HepG2 (cell line): Measurements from ENCODE around the gene ZFHX3. TPM values are rescaled to one million over a fixed set of nuclear protein-coding genes. Genes with fewer than 3 reads are reported as not detected.

ENCODE experiments used
- ATAC-seq: fragments of 200-7000 bp; cut with Tn5 transposase; 3 replicates; pipeline ENCODE4 v1.9.1; 2020; ENCODE audit warnings: mild to moderate bottlenecking, moderate library complexity
- BruUV-seq: library from RNA; stranded (reverse); fragments of 400-500 nt; replicated peaks from 2 replicates; lab custom pipeline; 2021; lab: Mats Ljungman, UMichigan
- CTCF ChIA-PET: fragments of 300-600 bp; formaldehyde crosslinking; extraction: SDS; loops from one replicate; lab custom pipeline; 2021; ENCODE audit warnings: low total read pairs, inconsistent platforms, low intra/inter-chr PET ratio; lab: Yijun Ruan, JAX
- POLR2A ChIA-PET: fragments of 350-600 bp; sonication (Branson Sonifier 250); formaldehyde crosslinking; loops from one replicate; lab custom pipeline; 2020; ENCODE audit warnings: antibody characterized with exemption, inconsistent platforms; lab: Yijun Ruan, JAX
- DNase-seq: peaks from one replicate; pipeline ENCODE4 v3.0.0-alpha.2; 2015; ENCODE audit warnings: low spot score
- FAIRE-seq: peaks from 3 replicates; lab custom pipeline; 2011; peaks lifted over from hg19 to GRCh38; lab: Jason Lieb, UNC
- H2AFZ ChIP-seq: one replicate; pipeline ENCODE4 v1.6.1; 2011; ENCODE audit warnings: low read length, inconsistent platforms
- H3K27ac ChIP-seq: fragments of 300-600 bp; 3 replicates; pipeline ENCODE4 v1.8.0; 2011; ENCODE audit warnings: mixed run types, mild to moderate bottlenecking, mixed read lengths, low read length, inconsistent platforms; ENCODE audit not compliant: insufficient read depth; ENCODE audit errors: extremely low read length
- H3K27me3 ChIP-seq, 2 experiments: fragments of 200-600 bp in 1 of 2; 2 replicates in 1 of 2; 3 replicates in 1 of 2; pipeline versions ENCODE4 v1.6.0 to v1.8.0; 2011; ENCODE audit warnings: low read length in 2 of 2, mild to moderate bottlenecking in 2 of 2, moderate library complexity in 2 of 2, inconsistent platforms in 1 of 2; ENCODE audit not compliant: insufficient read depth in 2 of 2, control insufficient read depth in 1 of 2
- H3K36me3 ChIP-seq, 2 experiments: fragments of 200-600 bp in 1 of 2; replicated peaks in 1 of 2; 2 replicates in 1 of 2; 3 replicates in 1 of 2; pipeline versions ENCODE4 v1.5.1 to v1.8.0; 2011; ENCODE audit warnings: low read length in 2 of 2, inconsistent platforms in 1 of 2; ENCODE audit not compliant: insufficient read depth in 2 of 2, control insufficient read depth in 1 of 2
- H3K4me1 ChIP-seq: 2 replicates; pipeline ENCODE4 v1.5.1; 2012; ENCODE audit warnings: low read length, inconsistent platforms; ENCODE audit not compliant: insufficient read depth
- H3K4me2 ChIP-seq: 2 replicates; pipeline ENCODE4 v1.6.0; 2011; ENCODE audit warnings: low read depth, low read length, inconsistent platforms
- H3K4me3 ChIP-seq, 3 experiments: fragments of 200-600 bp in 1 of 3; sonication (generic), shearing (Covaris generic) in 1 of 3; replicated peaks in 1 of 3; 2 replicates each; pipeline ENCODE4 v1.5.1; 2011 to 2016; ENCODE audit warnings: low read length in 3 of 3, inconsistent platforms in 2 of 3, low read depth in 2 of 3, mild to moderate bottlenecking in 2 of 3, control low read depth in 1 of 3, mixed read lengths in 1 of 3; ENCODE audit not compliant: insufficient read depth in 1 of 3
- H3K79me2 ChIP-seq: one replicate; pipeline ENCODE4 v1.6.1; 2011; ENCODE audit warnings: low read length, inconsistent platforms; ENCODE audit not compliant: insufficient read depth
- H3K9ac ChIP-seq: 2 replicates; pipeline ENCODE4 v1.6.0; 2011; ENCODE audit warnings: mild to moderate bottlenecking, low read depth, low read length, inconsistent platforms; ENCODE audit not compliant: insufficient read depth
- H3K9me3 ChIP-seq: 2 replicates; pipeline ENCODE4 v1.5.1; 2012; ENCODE audit warnings: mild to moderate bottlenecking, low read length
- H4K20me1 ChIP-seq: 2 replicates; pipeline ENCODE4 v1.6.0; 2011; ENCODE audit warnings: inconsistent platforms, mild to moderate bottlenecking, low read length, moderate library complexity; ENCODE audit not compliant: insufficient read depth
- EEA1 ChIP-seq: sonication (generic); formaldehyde crosslinking; IDR thresholded peaks from 2 replicates; pipeline ENCODE4 v1.5.1; 2020; ENCODE audit warnings: mild to moderate bottlenecking, missing genetic modification reagents, borderline replicate concordance
- HDAC6 ChIP-seq: fragments of 200-600 bp; sonication (generic); IDR thresholded peaks from 2 replicates; pipeline ENCODE4 v1.7.0; 2017; ENCODE audit warnings: mild to moderate bottlenecking, antibody characterized with exemption, low read length, low read depth
- ISX ChIP-seq: sonication (generic); formaldehyde crosslinking; conservative IDR thresholded peaks from 2 replicates; pipeline ENCODE4 v1.5.0; 2020; ENCODE audit warnings: missing genetic modification reagents
- MEIS2 ChIP-seq: sonication (generic); formaldehyde crosslinking; IDR thresholded peaks from 2 replicates; pipeline ENCODE4 v1.9.0; 2021; ENCODE audit warnings: mild to moderate bottlenecking, missing genetic modification reagents
- NCOA2 ChIP-seq: sonication (generic); formaldehyde crosslinking; IDR thresholded peaks from 2 replicates; pipeline ENCODE4 v1.8.0; 2022; ENCODE audit warnings: inconsistent platforms
- NR3C1 ChIP-seq: sonication (generic); formaldehyde crosslinking; IDR thresholded peaks from 2 replicates; pipeline ENCODE4 v1.4.0; 2020; ENCODE audit warnings: missing genetic modification reagents
- REPIN1 ChIP-seq: sonication (generic); formaldehyde crosslinking; IDR thresholded peaks from 2 replicates; pipeline ENCODE4 v1.8.0; 2022; ENCODE audit warnings: missing genetic modification reagents, low read depth, mild to moderate bottlenecking, borderline replicate concordance
- RFXAP ChIP-seq: sonication (generic); formaldehyde crosslinking; IDR thresholded peaks from 2 replicates; pipeline ENCODE4 v1.4.0; 2020; ENCODE audit warnings: missing genetic modification reagents, borderline replicate concordance
- SETDB1 ChIP-seq: sonication (generic); formaldehyde crosslinking; IDR thresholded peaks from 2 replicates; pipeline ENCODE4 v1.5.1; 2020; ENCODE audit warnings: missing genetic modification reagents, mild to moderate bottlenecking, borderline replicate concordance
- SOX13 ChIP-seq, 3 experiments: fragments of 450-650 bp in 1 of 3; sonication (generic) in 1 of 3; formaldehyde crosslinking in 1 of 3; IDR thresholded peaks in 2 of 3; conservative IDR thresholded peaks in 1 of 3; 2 replicates each; pipeline versions ENCODE4 v1.5.0 to v1.6.1; 2016 to 2020; ENCODE audit warnings: antibody characterized with exemption in 1 of 3, mild to moderate bottlenecking in 1 of 3, missing compliant biosample characterization in 1 of 3, missing genetic modification reagents in 1 of 3, moderate library complexity in 1 of 3
- TP53 ChIP-seq: sonication (generic); formaldehyde crosslinking; conservative IDR thresholded peaks from 2 replicates; pipeline ENCODE4 v1.4.0; 2020; ENCODE audit warnings: missing genetic modification reagents
- ZBTB42 ChIP-seq: sonication (generic); formaldehyde crosslinking; IDR thresholded peaks from 2 replicates; pipeline ENCODE4 v1.5.0; 2020; ENCODE audit warnings: mild to moderate bottlenecking, missing genetic modification reagents
- ZNF549 ChIP-seq: sonication (generic); formaldehyde crosslinking; IDR thresholded peaks from 2 replicates; pipeline ENCODE4 v1.5.0; 2020; ENCODE audit warnings: missing genetic modification reagents
- ZNF607 ChIP-seq: sonication (generic); formaldehyde crosslinking; IDR thresholded peaks from 2 replicates; pipeline ENCODE4 v1.5.1; 2020; ENCODE audit warnings: missing genetic modification reagents, mild to moderate bottlenecking, borderline replicate concordance
- WGBS: methylation state at CpG from one replicate; pipeline ENCODE4 v1.1.6; 2017; ENCODE audit warnings: low lambda C conversion rate; 5-methylcytosine and 5-hydroxymethylcytosine counted together
- in situ Hi-C: cut with HindIII; loops from 2 replicates; pipeline ENCODE4 v1.10.0; 2017; ENCODE audit warnings: low pct_unique_long_range_greater_than_20kb; ENCODE audit not compliant: extremely low pct_ligation_motif_present
- intact Hi-C: fragments of 100-400 bp; cut with micrococcal nuclease; formaldehyde crosslinking; loops from one replicate; pipeline ENCODE4 v1.10.0; 2022; ENCODE audit not compliant: unreplicated experiment
- polyA plus RNA-seq, 8 experiments: library from polyadenylated mRNA; depleted of rRNA in 3 of 8; stranded (reverse) in 7 of 8; unstranded in 1 of 8; fragments of >200 nt; fragmentation: Illumina TruSeq in 4 of 8; extraction: Trizol in 4 of 8; gene quantifications; 2 replicates each; pipeline versions ENCODE4 v1.2.1 to v1.2.3, GENCODE V29; 2011 to 2016; ENCODE audit warnings: low read depth in 4 of 8, missing spikeins in 1 of 8, mixed read lengths in 1 of 8; ENCODE audit not compliant: insufficient read depth in 1 of 8
- total RNA-seq, 5 experiments: library from RNA; depleted of rRNA; stranded (reverse); fragments of >200 nt; fragmentation: Illumina TruSeq; extraction: Trizol; gene quantifications; 2 replicates each; pipeline ENCODE4 v1.2.3, GENCODE V29; 2016; ENCODE audit warnings: low read depth in 1 of 5
- TF ChIP-seq, protein P1 (sequence below): sonication (generic); formaldehyde crosslinking; IDR thresholded peaks from 2 replicates; pipeline ENCODE4 v1.8.0; 2022; ENCODE audit warnings: low read depth, missing genetic modification reagents
- TF ChIP-seq, protein P2 (sequence below): sonication (generic); formaldehyde crosslinking; IDR thresholded peaks from 2 replicates; pipeline ENCODE4 v1.5.0; 2020; ENCODE audit warnings: mild to moderate bottlenecking, missing genetic modification reagents
- TF ChIP-seq, protein P3 (sequence below): sonication (generic); formaldehyde crosslinking; IDR thresholded peaks from 2 replicates; pipeline ENCODE4 v1.8.0; 2022; ENCODE audit warnings: mild to moderate bottlenecking, missing genetic modification reagents, moderate library complexity
- TF ChIP-seq, protein P4 (sequence below): sonication (generic); formaldehyde crosslinking; IDR thresholded peaks from 2 replicates; pipeline ENCODE4 v1.8.1; 2023; ENCODE audit warnings: mild to moderate bottlenecking, missing genetic modification reagents
- TF ChIP-seq, protein P5 (sequence below): IDR thresholded peaks from 2 replicates; pipeline ENCODE4 v1.6.1; 2012; ENCODE audit warnings: inconsistent platforms

ZFHX3 gene
- total and polyA plus RNA-seq, 2 of the 13 experiments (the other 11 are each of a cell fraction or from before 2014, with no cell fraction given), result 5.0 to 6.0 TPM

DNA sequence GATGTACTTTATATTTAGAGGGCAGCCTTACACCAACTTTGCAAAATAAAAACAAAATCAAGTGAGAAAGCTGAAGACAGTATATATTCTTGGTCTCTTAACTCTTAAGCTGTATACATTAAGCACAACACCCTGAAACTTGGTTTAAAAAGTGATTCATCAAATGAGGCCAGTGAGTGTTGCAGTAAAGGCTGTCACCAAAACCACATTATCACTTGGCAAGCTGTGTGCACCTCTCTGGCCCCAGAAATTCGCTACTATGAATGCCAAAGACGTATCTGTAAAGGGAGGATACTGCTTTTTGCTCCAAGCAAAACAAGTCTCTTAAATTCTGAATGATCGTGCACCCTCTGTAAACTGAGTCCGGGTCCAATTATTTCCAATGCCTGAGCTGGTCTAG lies 163.9 kb downstream of the ZFHX3 start:
- intact Hi-C loops (no loop called here), in situ Hi-C loops (no loop called here)
- peaks cover 53% of the 10 kb centered on the region for H3K4me1 ChIP-seq
- FAIRE-seq, result no peak
- H2AFZ ChIP-seq, result no peak overlapping the region
- H4K20me1 ChIP-seq, result no peaks in the 10 kb centered on the region
- WGBS, result 96% methylated on average over 4 of the region's 4 CpGs
- peaks cover 34 to 64% of the 10 kb centered on the region in 2 experiments for H3K36me3 ChIP-seq
- peaks cover 12% of the 10 kb centered on the region for H3K79me2 ChIP-seq
- CTCF ChIA-PET, result no interaction called here
- H3K4me2 ChIP-seq, result no peak overlapping the region
- H3K4me3 ChIP-seq, result no peak overlapping the region
- POLR2A ChIA-PET, result interaction anchor here (0.6 kb wide), 1 partner anchor 37 kb away, joined by 3 read pairs; no protein-coding TSS in a partner anchor
- BruUV-seq, result no TSS peak
- no peak for DNase-seq
- no peak for TF ChIP-seq TP53 (CRISPR knock-in tag)
- TF ChIP-seq, protein P1, sequence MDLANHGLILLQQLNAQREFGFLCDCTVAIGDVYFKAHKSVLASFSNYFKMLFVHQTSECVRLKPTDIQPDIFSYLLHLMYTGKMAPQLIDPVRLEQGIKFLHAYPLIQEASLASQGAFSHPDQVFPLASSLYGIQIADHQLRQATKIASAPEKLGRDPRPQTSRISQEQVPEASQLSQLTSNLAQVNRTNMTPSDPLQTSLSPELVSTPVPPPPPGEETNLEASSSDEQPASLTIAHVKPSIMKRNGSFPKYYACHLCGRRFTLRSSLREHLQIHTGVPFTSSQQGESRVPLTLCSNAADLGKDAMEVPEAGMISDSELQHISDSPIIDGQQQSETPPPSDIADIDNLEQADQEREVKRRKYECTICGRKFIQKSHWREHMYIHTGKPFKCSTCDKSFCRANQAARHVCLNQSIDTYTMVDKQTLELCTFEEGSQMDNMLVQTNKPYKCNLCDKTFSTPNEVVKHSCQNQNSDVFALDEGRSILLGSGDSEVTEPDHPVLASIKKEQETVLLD (CRISPR knock-in tag), result no peak
- TF ChIP-seq ZNF607 (CRISPR knock-in tag), result no peak
- TF ChIP-seq REPIN1, result no peak
- TF ChIP-seq, protein P2, sequence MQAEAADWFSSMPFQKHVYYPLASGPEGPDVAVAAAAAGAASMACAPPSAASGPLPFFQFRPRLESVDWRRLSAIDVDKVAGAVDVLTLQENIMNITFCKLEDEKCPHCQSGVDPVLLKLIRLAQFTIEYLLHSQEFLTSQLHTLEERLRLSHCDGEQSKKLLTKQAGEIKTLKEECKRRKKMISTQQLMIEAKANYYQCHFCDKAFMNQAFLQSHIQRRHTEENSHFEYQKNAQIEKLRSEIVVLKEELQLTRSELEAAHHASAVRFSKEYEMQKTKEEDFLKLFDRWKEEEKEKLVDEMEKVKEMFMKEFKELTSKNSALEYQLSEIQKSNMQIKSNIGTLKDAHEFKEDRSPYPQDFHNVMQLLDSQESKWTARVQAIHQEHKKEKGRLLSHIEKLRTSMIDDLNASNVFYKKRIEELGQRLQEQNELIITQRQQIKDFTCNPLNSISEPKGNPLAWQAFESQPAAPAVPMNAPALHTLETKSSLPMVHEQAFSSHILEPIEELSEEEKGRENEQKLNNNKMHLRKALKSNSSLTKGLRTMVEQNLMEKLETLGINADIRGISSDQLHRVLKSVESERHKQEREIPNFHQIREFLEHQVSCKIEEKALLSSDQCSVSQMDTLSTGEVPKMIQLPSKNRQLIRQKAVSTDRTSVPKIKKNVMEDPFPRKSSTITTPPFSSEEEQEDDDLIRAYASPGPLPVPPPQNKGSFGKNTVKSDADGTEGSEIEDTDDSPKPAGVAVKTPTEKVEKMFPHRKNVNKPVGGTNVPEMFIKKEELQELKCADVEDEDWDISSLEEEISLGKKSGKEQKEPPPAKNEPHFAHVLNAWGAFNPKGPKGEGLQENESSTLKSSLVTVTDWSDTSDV (CRISPR knock-in tag), result no peak
- TF ChIP-seq, protein P3, sequence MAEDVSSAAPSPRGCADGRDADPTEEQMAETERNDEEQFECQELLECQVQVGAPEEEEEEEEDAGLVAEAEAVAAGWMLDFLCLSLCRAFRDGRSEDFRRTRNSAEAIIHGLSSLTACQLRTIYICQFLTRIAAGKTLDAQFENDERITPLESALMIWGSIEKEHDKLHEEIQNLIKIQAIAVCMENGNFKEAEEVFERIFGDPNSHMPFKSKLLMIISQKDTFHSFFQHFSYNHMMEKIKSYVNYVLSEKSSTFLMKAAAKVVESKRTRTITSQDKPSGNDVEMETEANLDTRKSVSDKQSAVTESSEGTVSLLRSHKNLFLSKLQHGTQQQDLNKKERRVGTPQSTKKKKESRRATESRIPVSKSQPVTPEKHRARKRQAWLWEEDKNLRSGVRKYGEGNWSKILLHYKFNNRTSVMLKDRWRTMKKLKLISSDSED (CRISPR knock-in tag), result no peak
- TF ChIP-seq, protein P4, sequence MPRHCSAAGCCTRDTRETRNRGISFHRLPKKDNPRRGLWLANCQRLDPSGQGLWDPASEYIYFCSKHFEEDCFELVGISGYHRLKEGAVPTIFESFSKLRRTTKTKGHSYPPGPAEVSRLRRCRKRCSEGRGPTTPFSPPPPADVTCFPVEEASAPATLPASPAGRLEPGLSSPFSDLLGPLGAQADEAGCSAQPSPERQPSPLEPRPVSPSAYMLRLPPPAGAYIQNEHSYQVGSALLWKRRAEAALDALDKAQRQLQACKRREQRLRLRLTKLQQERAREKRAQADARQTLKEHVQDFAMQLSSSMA (CRISPR knock-in tag), result no peak
- TF ChIP-seq, protein P5, sequence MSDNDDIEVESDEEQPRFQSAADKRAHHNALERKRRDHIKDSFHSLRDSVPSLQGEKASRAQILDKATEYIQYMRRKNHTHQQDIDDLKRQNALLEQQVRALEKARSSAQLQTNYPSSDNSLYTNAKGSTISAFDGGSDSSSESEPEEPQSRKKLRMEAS, result no peak
- TF ChIP-seq MEIS2 (CRISPR knock-in tag), result no peak
- TF ChIP-seq RFXAP, result no peak
- no peak for TF ChIP-seq HDAC6
- no peak for TF ChIP-seq ISX (CRISPR knock-in tag)
- no peak for TF ChIP-seq NCOA2 (CRISPR knock-in tag)
- no peak for TF ChIP-seq SOX13 (IDR thresholded peaks at IDR 0.05)
- no peak for TF ChIP-seq SOX13 (CRISPR knock-in tag; conservative IDR thresholded peaks at IDR 0.05 in 1 of 2, IDR thresholded peaks at IDR 0.05 in 1 of 2)
- TF ChIP-seq ZNF549 (CRISPR knock-in tag), result no peak
- TF ChIP-seq SETDB1 (CRISPR knock-in tag), result no peak
- TF ChIP-seq NR3C1 (CRISPR knock-in tag), result no peak
- TF ChIP-seq ZBTB42 (CRISPR knock-in tag), result no peak
- TF ChIP-seq EEA1 (CRISPR knock-in tag), result no peak
- no peak for ATAC-seq
- H3K27ac ChIP-seq, result peak overlapping the region; percentile 13
- no peaks in the 10 kb centered on the region for H3K27me3 ChIP-seq
- no peak overlapping the region for H3K9ac ChIP-seq
- no peaks in the 10 kb centered on the region for H3K9me3 ChIP-seq
